Tibial artery (tissue), 4 donors: ENCODE data around the gene CALD1.

Experiments used
- DNase-seq, 2 donors: peaks; one replicate each; pipeline ENCODE4 v3.0.0-alpha.2; 2019
- H3K27ac ChIP-seq, 2 donors: fragments of 200-600 bp; sonication (generic) in 1 of 2; 1 replicate in 1 of 2; 2 replicates in 1 of 2; pipeline ENCODE4 v1.5.1; 2018 to 2019; ENCODE audit warnings: mild to moderate bottlenecking in 1 of 2
- H3K27me3 ChIP-seq, 2 donors: fragments of 200-600 bp; sonication (generic) in 1 of 2; one replicate each; pipeline versions ENCODE4 v1.5.1 to v1.6.0; 2016 to 2019
- H3K36me3 ChIP-seq, 3 donors: fragments of 200-600 bp; sonication (generic) in 2 of 3; one replicate each; pipeline ENCODE4 v1.5.1; 2016 to 2019; ENCODE audit warnings: mild to moderate bottlenecking in 2 of 3
- H3K4me1 ChIP-seq, 4 donors: fragments of 200-600 bp; sonication (generic) in 2 of 4; 1 replicate in 3 of 4; 2 replicates in 1 of 4; pipeline ENCODE4 v1.5.1; 2016 to 2019
- H3K4me3 ChIP-seq, 2 donors: fragments of 200-600 bp; sonication (generic) in 1 of 2; 1 replicate in 1 of 2; 2 replicates in 1 of 2; pipeline ENCODE4 v1.5.1; 2018 to 2019; ENCODE audit warnings: mild to moderate bottlenecking in 2 of 2
- H3K9me3 ChIP-seq, 3 donors: fragments of 200-600 bp; sonication (generic) in 1 of 3; one replicate each; pipeline ENCODE4 v1.5.1; 2016 to 2019
- CTCF ChIP-seq, 2 experiments: fragments of 200-600 bp in 1 of 2; fragments of 450-650 bp in 1 of 2; IDR thresholded peaks; one replicate each; pipeline ENCODE4 v1.5.1; 2017 to 2019; ENCODE audit warnings: antibody characterized with exemption in 2 of 2, mild to moderate bottlenecking in 1 of 2, moderate library complexity in 1 of 2
- intact Hi-C: fragments of 100-400 bp; cut with DNase I; formaldehyde crosslinking; loops from one replicate; pipeline ENCODE4 v1.15.0; 2023; ENCODE audit warnings: low total_unique reads

CALD1 gene

GRCh38 chr7:134892963-134893362, 113.5 kb downstream of the CALD1 start:
- DNase-seq = no peak
- TF ChIP-seq CTCF (IDR thresholded peaks at IDR 0.05) = no peak
- H3K27me3 ChIP-seq = no peaks in the 10 kb centered on the region
- H3K4me1 ChIP-seq = peaks cover 0 to 71% (median 43%) of the 10 kb centered on the region in 4 donors
- H3K9me3 ChIP-seq = peaks cover 0 to 7% (median 0%) of the 10 kb centered on the region in 3 donors
- H3K4me3 ChIP-seq = peak overlapping the region; percentile 47 to 49
- H3K27ac ChIP-seq = peak overlapping the region; percentile 67 to 68
- peaks cover 4 to 22% (median 6%) of the 10 kb centered on the region in 3 donors for H3K36me3 ChIP-seq
- intact Hi-C loops = no loop called here

- Histone ChIP-seq H3K36me3 (peaks cover 4 to 23% (median 6%) of the 10 kb centered on the region in 3 donors), H3K4me1 (peaks cover 0 to 71% (median 44%) of the 10 kb centered on the region in 4 donors), H3K27me3 (no peaks in the 10 kb centered on the region), H3K9me3 (peaks cover 0 to 7% (median 0%) of the 10 kb centered on the region in 3 donors), H3K4me3 (no peak overlapping the region), H3K27ac (peak overlapping the region; percentile 67 to 68)
- no peak for DNase-seq
- no peak for TF ChIP-seq CTCF (IDR thresholded peaks at IDR 0.05)
- intact Hi-C loops = no loop called here
Measured at GRCh38 chr7:134893920-134894319, 114.5 kb downstream of the CALD1 start.

GRCh38 chr7:134894928-134895327, 115.5 kb downstream of the CALD1 start:
- Histone ChIP-seq H3K36me3 (peaks cover 4 to 28% (median 6%) of the 10 kb centered on the region in 3 donors), H3K4me3 (no peak overlapping the region), H3K27me3 (no peaks in the 10 kb centered on the region), H3K27ac (peak overlapping the region in 1 of 2 donors; percentile 68), H3K4me1 (peaks cover 0 to 73% (median 50%) of the 10 kb centered on the region in 4 donors), H3K9me3 (peaks cover 0 to 7% (median 0%) of the 10 kb centered on the region in 3 donors)
- no peak for DNase-seq
- intact Hi-C loops = no loop called here
- no peak for TF ChIP-seq CTCF (IDR thresholded peaks at IDR 0.05)

GRCh38 chr7:134896073-134896472, 116.6 kb downstream of the CALD1 start:
- DNase-seq = no peak
- H3K4me3 ChIP-seq = no peak overlapping the region
- H3K4me1 ChIP-seq = peaks cover 0 to 73% (median 51%) of the 10 kb centered on the region in 4 donors
- H3K9me3 ChIP-seq = peaks cover 0 to 7% (median 0%) of the 10 kb centered on the region in 3 donors
- TF ChIP-seq CTCF (IDR thresholded peaks at IDR 0.05) = no peak
- H3K36me3 ChIP-seq = peaks cover 4 to 28% (median 6%) of the 10 kb centered on the region in 3 donors
- H3K27me3 ChIP-seq = no peaks in the 10 kb centered on the region
- peak overlapping the region in 1 of 2 donors; percentile 68 for H3K27ac ChIP-seq
- intact Hi-C loops = no loop called here

GRCh38 chr7:134897936-134898335, 118.5 kb downstream of the CALD1 start:
- H3K27ac ChIP-seq = peak overlapping the region; percentile 34 to 67
- H3K9me3 ChIP-seq = peaks cover 0 to 7% (median 0%) of the 10 kb centered on the region in 3 donors
- H3K4me1 ChIP-seq = peaks cover 0 to 73% (median 58%) of the 10 kb centered on the region in 4 donors

More at GRCh38 chr7:134897936-134898335, 118.5 kb downstream of the CALD1 start:
- Histone ChIP-seq H3K4me3 (no peak overlapping the region), H3K36me3 (peaks cover 4 to 32% (median 6%) of the 10 kb centered on the region in 3 donors), H3K27me3 (no peaks in the 10 kb centered on the region)
- no peak for TF ChIP-seq CTCF (IDR thresholded peaks at IDR 0.05)
- intact Hi-C loops = no loop called here
- DNase-seq = no peak
